ENCODE results near the gene ADA.

DNA sequence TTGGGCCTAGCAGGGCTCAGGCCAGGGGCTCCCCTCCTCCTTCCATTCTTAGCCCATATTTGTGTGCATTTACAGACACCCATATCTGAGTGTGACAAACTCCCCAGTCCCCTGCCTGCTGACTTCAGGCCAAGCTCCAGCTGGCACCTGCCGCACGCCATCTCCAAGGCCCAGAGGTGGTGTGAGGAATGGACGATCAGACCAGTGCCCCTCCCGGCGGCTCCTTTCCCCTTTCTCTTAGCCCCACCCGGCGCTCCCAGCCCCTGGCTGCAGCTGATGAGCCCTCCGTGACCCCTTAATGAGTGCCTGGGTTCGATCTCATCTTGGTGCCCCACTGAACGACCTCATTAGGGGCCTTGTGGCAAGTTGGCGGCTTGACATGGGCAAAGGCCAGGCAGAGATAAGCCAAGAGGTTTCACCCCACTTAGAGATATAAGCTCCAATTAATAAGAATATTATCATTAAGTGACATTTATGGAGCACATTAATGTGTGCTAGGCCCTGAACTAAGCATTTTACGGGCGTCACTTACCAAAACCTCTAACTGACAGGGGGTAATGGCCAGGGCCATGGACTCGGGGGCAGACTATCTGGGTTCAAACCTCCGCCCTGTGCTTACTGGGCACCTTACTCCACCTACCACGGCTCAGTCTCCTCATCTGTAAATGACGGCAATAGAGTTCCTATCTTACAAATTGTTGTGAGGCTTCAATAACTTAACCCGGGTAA lies 17.5 kb downstream of the ADA start:
- TF ChIP-seq, protein P1, sequence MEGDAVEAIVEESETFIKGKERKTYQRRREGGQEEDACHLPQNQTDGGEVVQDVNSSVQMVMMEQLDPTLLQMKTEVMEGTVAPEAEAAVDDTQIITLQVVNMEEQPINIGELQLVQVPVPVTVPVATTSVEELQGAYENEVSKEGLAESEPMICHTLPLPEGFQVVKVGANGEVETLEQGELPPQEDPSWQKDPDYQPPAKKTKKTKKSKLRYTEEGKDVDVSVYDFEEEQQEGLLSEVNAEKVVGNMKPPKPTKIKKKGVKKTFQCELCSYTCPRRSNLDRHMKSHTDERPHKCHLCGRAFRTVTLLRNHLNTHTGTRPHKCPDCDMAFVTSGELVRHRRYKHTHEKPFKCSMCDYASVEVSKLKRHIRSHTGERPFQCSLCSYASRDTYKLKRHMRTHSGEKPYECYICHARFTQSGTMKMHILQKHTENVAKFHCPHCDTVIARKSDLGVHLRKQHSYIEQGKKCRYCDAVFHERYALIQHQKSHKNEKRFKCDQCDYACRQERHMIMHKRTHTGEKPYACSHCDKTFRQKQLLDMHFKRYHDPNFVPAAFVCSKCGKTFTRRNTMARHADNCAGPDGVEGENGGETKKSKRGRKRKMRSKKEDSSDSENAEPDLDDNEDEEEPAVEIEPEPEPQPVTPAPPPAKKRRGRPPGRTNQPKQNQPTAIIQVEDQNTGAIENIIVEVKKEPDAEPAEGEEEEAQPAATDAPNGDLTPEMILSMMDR (IDR thresholded peaks at IDR 0.05), result no peak
- TF ChIP-seq POLR2A (IDR thresholded peaks at IDR 0.05), result no peak

Data from testis (tissue), 2 donors.